GM23338 (cell line): ENCODE data around the gene COG1.

ENCODE experiments used
- EZH2 ChIP-seq: fragments of 200-600 bp; sonication (generic); IDR thresholded peaks from one replicate; pipeline ENCODE4 v1.8.0; 2017; ENCODE audit warnings: antibody characterized with exemption, mild to moderate bottlenecking, low read depth; ENCODE audit not compliant: unreplicated experiment
- POLR2AphosphoS5 ChIP-seq: IDR thresholded peaks from 2 replicates; pipeline ENCODE4 v1.6.1; 2016; ENCODE audit warnings: antibody characterized with exemption, low read depth
- TF ChIP-seq, protein P1 (sequence below), 2 experiments: fragments of 200-600 bp in 1 of 2; sonication (generic) in 1 of 2; conservative IDR thresholded peaks; 2 replicates each; pipeline versions ENCODE4 v1.5.1 to v1.6.1; 2016 to 2017; ENCODE audit warnings: antibody characterized with exemption in 2 of 2, low read depth in 2 of 2, mild to moderate bottlenecking in 2 of 2, moderate library complexity in 1 of 2

DNA sequence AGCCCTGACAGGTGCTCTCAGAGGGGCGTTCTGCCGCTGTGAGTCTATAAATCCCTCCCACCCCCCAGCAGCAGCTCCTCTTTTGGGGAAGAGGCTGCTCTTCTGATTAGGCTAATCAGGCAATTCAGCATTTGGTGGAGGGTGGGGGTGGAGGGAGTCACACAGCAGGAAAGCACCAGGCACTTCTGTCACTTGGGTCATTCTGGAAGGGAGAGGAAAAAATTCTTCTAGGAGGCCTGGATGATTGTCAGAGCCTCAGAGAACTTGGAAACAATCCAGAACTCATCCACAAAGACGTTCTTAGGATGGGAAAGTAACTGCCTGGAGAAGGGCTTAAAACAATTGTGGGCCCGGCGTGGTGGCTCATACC, 35.3 kb upstream of the COG1 start:
- TF ChIP-seq, protein P1, sequence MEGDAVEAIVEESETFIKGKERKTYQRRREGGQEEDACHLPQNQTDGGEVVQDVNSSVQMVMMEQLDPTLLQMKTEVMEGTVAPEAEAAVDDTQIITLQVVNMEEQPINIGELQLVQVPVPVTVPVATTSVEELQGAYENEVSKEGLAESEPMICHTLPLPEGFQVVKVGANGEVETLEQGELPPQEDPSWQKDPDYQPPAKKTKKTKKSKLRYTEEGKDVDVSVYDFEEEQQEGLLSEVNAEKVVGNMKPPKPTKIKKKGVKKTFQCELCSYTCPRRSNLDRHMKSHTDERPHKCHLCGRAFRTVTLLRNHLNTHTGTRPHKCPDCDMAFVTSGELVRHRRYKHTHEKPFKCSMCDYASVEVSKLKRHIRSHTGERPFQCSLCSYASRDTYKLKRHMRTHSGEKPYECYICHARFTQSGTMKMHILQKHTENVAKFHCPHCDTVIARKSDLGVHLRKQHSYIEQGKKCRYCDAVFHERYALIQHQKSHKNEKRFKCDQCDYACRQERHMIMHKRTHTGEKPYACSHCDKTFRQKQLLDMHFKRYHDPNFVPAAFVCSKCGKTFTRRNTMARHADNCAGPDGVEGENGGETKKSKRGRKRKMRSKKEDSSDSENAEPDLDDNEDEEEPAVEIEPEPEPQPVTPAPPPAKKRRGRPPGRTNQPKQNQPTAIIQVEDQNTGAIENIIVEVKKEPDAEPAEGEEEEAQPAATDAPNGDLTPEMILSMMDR (conservative IDR thresholded peaks at IDR 0.05; ENCODE audit: low read depth in 2 of 2): no peak
- TF ChIP-seq POLR2AphosphoS5 (no peak), EZH2 (no peak)
